Colonic mucosa (tissue), 4 donors: ENCODE measurements around the gene VPS8. TPM values are rescaled to one million over a fixed set of nuclear protein-coding genes. Genes with fewer than 3 reads are reported as not detected.

ENCODE experiments used
- DNase-seq: peaks from one replicate; pipeline ENCODE4 v3.0.0-alpha.2; 2020
- H3K27ac ChIP-seq: fragments of 200-600 bp; one replicate; pipeline ENCODE4 v1.8.0; 2021
- H3K27me3 ChIP-seq: fragments of 200-600 bp; one replicate; pipeline ENCODE4 v1.8.0; 2021
- H3K36me3 ChIP-seq: fragments of 200-600 bp; one replicate; pipeline ENCODE4 v1.8.0; 2021
- H3K4me1 ChIP-seq: fragments of 200-600 bp; one replicate; pipeline ENCODE4 v1.8.0; 2021; ENCODE audit warnings: mild to moderate bottlenecking
- H3K4me3 ChIP-seq: fragments of 200-600 bp; one replicate; pipeline ENCODE4 v1.8.0; 2021
- H3K9ac ChIP-seq, 2 donors: one replicate each; pipeline ENCODE4 v1.7.0; 2013; ENCODE audit warnings: control low read depth in 2 of 2, low read depth in 2 of 2, low read length in 2 of 2
- H3K9me3 ChIP-seq: fragments of 200-600 bp; one replicate; pipeline ENCODE4 v1.8.0; 2021
- intact Hi-C: fragments of 100-400 bp; cut with DNase I; formaldehyde crosslinking; loops from one replicate; pipeline ENCODE4 v1.14.1; 2022
- total RNA-seq, 2 donors: library from RNA; stranded (reverse); fragmentation: NEBNext Ultra II Directional in 1 of 2; extraction: Animal tissue kit (Norgen Biotek cat#: 25700) in 1 of 2; gene quantifications; one replicate each; pipeline ENCODE4 v1.2.1, GENCODE V29; 2021
- TF ChIP-seq, protein P1 (sequence below): fragments of 200-600 bp; IDR thresholded peaks from one replicate; pipeline ENCODE4 v1.8.0; 2022; ENCODE audit warnings: antibody characterized with exemption, mild to moderate bottlenecking
- donor health status: healthy.
- donor health status: DM: no; HTN: no; CAD: no.
- donor health status: DM: no; HTN: no; CAD: no.

Gene VPS8
- total RNA-seq, 2 donors from 2014 or later = 43.7 to 54.8 TPM

- intact Hi-C loops = no loop called here
These were observed 96.9 kb downstream of the VPS8 start for GRCh38 chr3:184908859-184909258.

GRCh38 chr3:184910664-184911063, 98.7 kb downstream of the VPS8 start:
- Histone ChIP-seq H3K27ac (peak overlapping the region; percentile 70), H3K4me3 (no peak overlapping the region), H3K9me3 (no peaks in the 10 kb centered on the region), H3K4me1 (no peaks in the 10 kb centered on the region), H3K27me3 (no peaks in the 10 kb centered on the region), H3K9ac (no peak overlapping the region), H3K36me3 (no peaks in the 10 kb centered on the region)
- TF ChIP-seq, protein P1, sequence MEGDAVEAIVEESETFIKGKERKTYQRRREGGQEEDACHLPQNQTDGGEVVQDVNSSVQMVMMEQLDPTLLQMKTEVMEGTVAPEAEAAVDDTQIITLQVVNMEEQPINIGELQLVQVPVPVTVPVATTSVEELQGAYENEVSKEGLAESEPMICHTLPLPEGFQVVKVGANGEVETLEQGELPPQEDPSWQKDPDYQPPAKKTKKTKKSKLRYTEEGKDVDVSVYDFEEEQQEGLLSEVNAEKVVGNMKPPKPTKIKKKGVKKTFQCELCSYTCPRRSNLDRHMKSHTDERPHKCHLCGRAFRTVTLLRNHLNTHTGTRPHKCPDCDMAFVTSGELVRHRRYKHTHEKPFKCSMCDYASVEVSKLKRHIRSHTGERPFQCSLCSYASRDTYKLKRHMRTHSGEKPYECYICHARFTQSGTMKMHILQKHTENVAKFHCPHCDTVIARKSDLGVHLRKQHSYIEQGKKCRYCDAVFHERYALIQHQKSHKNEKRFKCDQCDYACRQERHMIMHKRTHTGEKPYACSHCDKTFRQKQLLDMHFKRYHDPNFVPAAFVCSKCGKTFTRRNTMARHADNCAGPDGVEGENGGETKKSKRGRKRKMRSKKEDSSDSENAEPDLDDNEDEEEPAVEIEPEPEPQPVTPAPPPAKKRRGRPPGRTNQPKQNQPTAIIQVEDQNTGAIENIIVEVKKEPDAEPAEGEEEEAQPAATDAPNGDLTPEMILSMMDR = no peak
- intact Hi-C loops = no loop called here
- peak; percentile 41 for DNase-seq

More at GRCh38 chr3:184908859-184909258, 96.9 kb downstream of the VPS8 start:
- TF ChIP-seq, protein P1 = no peak
- H3K4me1 ChIP-seq = no peaks in the 10 kb centered on the region
- H3K27me3 ChIP-seq = no peaks in the 10 kb centered on the region
- H3K9ac ChIP-seq = no peak overlapping the region
- H3K27ac ChIP-seq = no peak overlapping the region
- H3K9me3 ChIP-seq = no peaks in the 10 kb centered on the region
- H3K4me3 ChIP-seq = no peak overlapping the region
- no peaks in the 10 kb centered on the region for H3K36me3 ChIP-seq
- DNase-seq = no peak

- Histone ChIP-seq H3K36me3 (no peaks in the 10 kb centered on the region), H3K9ac (no peak overlapping the region), H3K9me3 (no peaks in the 10 kb centered on the region), H3K27me3 (no peaks in the 10 kb centered on the region), H3K4me1 (no peaks in the 10 kb centered on the region), H3K27ac (peak overlapping the region; percentile 70), H3K4me3 (no peak overlapping the region)
- peak; percentile 18 for DNase-seq
- intact Hi-C loops = no loop called here
- TF ChIP-seq, protein P1 = no peak
These were observed 99.6 kb downstream of the VPS8 start for GRCh38 chr3:184911570-184911969.

DNA sequence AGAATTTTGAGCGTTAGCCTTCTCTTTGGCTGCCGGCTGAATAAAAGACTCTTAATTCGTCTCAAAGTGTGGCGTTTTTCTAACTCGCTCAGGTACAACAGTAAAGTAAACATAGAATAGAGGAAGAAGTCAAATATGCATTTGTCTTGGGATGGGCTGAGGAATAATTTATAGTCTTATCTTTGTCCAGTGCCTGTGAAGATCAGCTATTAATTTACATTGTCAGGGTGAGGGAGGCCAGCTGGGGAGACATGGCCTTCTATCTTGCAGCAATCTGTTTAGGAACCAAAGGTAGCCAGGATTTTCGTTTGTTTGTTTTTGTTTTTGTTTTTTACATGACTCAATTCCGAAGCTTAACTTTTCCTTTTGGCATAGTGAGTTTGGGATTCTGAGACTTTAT, 100.2 kb downstream of the VPS8 start:
- DNase-seq = no peak
- intact Hi-C loops = no loop called here
- Histone ChIP-seq H3K9ac (no peak overlapping the region), H3K27me3 (no peaks in the 10 kb centered on the region), H3K4me1 (no peaks in the 10 kb centered on the region), H3K9me3 (no peaks in the 10 kb centered on the region), H3K27ac (no peak overlapping the region), H3K36me3 (no peaks in the 10 kb centered on the region), H3K4me3 (no peak overlapping the region)
- TF ChIP-seq, protein P1 = no peak

DNA sequence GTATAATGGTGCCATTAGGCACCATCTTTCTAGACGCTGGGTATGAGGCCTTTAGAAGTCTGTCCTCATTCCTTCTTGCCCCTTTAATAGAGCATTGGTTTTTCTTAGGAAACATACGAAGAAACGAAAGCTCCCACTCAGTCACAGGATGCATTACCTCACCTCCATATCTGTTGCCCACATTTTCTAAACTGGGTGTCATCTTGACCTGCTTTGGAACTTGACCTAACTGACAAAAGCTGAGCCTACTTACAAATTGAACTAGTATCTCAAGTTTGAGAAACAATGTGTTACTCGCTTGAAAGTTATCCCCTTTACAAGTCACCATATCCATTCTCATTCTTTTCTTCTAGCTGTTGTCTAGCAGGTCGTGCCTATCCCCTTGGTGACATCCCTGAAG, 102.7 kb downstream of the VPS8 start:
- H3K27ac ChIP-seq = no peak overlapping the region
- H3K4me1 ChIP-seq = no peaks in the 10 kb centered on the region
- H3K27me3 ChIP-seq = no peaks in the 10 kb centered on the region
- H3K9ac ChIP-seq = no peak overlapping the region
- TF ChIP-seq, protein P1 = no peak
- intact Hi-C loops = no loop called here
- no peaks in the 10 kb centered on the region for H3K36me3 ChIP-seq
- no peak overlapping the region for H3K4me3 ChIP-seq
- DNase-seq = no peak
- H3K9me3 ChIP-seq = no peaks in the 10 kb centered on the region

DNA sequence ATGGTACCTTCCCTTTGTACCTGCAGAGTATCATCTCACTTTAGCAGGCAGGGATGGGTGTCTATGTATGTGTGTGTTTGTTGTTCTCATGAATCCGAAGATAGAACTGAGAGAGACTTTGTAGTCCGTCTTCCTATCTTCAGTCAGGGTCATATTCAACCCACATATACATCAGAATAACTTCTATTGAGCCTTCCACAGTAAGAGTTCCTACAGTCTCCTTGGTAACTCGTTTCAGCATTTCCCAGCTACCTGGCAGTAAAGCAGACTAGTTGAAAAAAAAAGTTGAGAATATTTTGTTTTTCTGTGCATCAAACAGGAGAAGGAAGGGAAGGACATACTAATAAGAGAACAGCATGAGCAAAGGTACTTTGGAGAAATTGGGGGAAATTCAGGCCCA, 106.8 kb downstream of the VPS8 start:
- intact Hi-C loops = no loop called here
- no peaks in the 10 kb centered on the region for H3K27me3 ChIP-seq
- no peaks in the 10 kb centered on the region for H3K36me3 ChIP-seq
- no peaks in the 10 kb centered on the region for H3K9me3 ChIP-seq
- H3K27ac ChIP-seq = no peak overlapping the region
- no peak overlapping the region for H3K9ac ChIP-seq
- H3K4me1 ChIP-seq = no peaks in the 10 kb centered on the region
- no peak overlapping the region for H3K4me3 ChIP-seq
- no peak for DNase-seq
- TF ChIP-seq, protein P1 = no peak
